NCI-H2029 (cell line): ENCODE measurements around the gene AP3B2.
A peak's percentile ranks its signal among the peaks of the same experiment; 100 is the strongest.
"Not testable (repeated sequence)": the region's sequence is repeated elsewhere in the genome, so short reads cannot be mapped to it uniquely, and the experiment has no call there.

Experiments used
- DNase-seq: peaks from one replicate; lab custom pipeline; 2025; lab: John Stamatoyannopoulos, UW

The AP3B2 gene, protein sequence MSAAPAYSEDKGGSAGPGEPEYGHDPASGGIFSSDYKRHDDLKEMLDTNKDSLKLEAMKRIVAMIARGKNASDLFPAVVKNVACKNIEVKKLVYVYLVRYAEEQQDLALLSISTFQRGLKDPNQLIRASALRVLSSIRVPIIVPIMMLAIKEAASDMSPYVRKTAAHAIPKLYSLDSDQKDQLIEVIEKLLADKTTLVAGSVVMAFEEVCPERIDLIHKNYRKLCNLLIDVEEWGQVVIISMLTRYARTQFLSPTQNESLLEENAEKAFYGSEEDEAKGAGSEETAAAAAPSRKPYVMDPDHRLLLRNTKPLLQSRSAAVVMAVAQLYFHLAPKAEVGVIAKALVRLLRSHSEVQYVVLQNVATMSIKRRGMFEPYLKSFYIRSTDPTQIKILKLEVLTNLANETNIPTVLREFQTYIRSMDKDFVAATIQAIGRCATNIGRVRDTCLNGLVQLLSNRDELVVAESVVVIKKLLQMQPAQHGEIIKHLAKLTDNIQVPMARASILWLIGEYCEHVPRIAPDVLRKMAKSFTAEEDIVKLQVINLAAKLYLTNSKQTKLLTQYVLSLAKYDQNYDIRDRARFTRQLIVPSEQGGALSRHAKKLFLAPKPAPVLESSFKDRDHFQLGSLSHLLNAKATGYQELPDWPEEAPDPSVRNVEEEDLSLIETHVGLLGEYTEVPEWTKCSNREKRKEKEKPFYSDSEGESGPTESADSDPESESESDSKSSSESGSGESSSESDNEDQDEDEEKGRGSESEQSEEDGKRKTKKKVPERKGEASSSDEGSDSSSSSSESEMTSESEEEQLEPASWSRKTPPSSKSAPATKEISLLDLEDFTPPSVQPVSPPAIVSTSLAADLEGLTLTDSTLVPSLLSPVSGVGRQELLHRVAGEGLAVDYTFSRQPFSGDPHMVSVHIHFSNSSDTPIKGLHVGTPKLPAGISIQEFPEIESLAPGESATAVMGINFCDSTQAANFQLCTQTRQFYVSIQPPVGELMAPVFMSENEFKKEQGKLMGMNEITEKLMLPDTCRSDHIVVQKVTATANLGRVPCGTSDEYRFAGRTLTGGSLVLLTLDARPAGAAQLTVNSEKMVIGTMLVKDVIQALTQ

DNA sequence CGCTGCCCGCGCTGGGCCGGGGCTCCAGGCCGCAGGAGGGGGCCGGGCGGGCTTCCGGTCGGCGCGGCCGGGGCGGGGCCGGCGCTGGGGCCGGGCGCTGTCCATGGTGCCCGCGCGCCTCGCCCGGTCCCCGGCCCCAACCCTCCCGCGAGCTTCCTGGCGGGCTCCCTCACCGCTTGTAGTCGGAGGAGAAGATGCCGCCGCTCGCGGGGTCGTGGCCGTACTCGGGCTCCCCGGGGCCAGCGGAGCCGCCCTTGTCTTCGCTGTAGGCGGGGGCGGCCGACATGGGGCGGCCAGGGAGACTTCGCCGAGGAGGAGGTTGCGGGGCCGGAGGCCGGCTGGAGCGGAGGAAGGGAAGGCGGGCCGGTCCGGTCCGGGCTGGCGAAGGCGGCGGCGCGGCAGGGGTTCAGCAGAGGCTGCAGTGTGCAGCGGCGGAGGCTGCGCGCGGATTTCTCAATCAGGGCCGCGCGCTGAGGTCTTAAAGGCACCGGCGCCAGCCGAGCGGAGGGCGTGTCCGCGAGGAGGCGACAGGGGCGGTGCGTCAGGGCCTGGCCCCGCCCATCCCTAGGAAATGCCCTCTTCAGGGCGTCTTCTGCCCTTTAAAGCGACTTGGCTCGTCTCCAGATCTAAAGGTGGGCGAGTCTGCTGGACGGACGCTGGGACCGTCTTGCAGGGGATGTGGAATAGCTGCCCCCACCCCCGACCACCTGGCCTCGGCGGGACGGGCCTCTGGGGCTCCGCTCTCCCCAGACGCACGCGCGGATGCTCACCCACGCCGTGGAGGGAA is at the start of gene AP3B2:
TSS of gene AP3B2 (minus strand) at position 455 of the 787 bp plus-strand sequence. CDS start at position 286, 169 bp downstream.
- peak; percentile 44 for DNase-seq

DNA sequence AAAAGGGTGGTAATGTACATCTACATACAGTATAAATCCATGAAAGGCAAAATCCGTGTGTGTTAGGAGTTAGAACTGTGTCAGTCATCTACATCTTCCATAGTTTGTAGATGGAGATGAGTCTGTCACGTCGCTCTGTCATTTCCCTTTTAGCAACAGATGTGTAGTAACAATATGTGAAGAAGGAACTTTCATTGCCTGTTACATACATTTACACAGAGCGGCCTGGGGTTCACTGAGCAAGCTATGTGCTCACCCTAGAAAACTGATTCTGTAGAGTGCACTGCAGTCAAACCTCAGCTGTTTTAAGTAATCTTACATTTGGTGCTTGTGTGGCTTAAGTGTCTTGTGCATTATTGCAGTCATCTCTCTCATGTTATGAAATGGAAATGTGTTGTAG is 41.6 kb upstream of the AP3B2 start:
- no peak for DNase-seq

DNA sequence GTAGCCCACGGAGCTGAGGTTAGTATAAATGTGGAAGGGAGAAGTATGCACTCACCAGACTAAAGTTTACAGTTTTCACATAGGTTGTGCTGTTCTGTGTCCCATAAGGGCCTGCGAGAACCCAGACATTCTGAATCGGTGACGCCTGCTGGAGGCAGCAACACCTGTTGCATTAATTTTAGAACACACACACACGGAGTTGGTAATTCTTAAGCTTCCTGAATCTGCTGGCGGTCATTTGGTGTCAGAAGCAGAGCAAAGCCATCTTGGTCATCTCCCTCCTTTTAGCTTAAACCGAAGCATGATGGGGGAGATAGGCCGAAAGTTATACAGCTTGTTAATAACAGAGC is 41.1 kb upstream of the AP3B2 start:
- DNase-seq = no peak

DNA sequence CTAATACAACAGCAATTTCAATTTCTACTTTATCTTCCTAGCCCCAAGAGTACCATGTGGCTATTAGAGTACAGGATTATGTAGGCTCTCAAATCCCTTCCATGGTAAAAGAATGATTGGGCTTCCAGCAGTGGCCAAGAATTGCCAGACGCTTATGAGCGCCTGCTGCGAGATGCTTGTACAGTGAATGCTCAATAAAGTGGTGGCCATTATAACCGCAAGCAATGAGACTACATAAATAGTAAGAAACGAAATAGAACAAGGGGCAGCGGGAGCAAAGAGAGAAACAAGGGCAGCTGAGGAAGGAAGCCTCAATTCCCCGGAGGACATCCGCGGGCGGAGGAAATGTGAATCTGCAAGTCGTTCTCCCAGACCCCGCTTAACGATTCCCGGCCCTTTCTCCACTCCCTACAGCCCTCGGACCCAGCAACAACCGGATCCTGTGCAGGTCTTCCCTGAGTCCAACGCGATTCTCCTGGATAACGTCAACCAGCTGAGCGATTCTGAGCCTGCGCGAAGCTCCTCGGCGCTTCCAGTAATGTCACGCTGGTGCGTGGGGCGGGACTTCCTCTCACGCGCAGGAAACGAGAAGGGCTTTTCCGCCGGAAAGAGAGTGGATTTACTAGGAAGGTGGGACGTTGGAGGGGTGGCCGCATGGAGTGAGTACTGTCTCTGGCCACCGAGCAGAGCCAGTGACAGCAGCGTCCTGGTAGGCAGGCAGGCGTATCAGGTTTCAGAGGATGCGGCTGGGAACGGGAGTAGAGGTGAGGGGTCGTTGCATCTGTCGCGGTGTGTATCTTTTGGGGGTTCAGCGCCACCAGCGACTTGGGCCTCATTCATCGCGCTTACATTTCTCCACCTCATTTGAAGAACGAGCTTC is 40.5 kb upstream of the AP3B2 start:
- peak; percentile 85 for DNase-seq

DNA sequence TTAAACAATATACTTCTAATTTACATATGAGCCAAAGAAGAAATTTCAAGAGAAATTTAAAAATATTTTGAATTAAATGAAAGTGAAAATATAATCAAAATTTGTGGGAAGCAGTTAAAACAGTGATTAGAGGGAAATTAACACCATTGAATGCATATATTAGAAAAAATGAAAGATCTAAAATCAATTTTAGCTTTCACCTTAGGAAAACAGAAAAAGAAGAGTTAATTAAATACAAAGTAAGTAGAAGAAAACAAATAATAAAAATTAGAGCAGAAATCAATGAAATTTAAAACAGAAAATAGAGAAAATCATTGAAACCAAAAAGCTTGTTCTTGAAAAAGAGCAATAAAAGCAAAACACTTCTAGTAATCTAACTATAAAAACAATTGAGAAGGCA is 38.6 kb upstream of the AP3B2 start:
- no peak for DNase-seq

DNA sequence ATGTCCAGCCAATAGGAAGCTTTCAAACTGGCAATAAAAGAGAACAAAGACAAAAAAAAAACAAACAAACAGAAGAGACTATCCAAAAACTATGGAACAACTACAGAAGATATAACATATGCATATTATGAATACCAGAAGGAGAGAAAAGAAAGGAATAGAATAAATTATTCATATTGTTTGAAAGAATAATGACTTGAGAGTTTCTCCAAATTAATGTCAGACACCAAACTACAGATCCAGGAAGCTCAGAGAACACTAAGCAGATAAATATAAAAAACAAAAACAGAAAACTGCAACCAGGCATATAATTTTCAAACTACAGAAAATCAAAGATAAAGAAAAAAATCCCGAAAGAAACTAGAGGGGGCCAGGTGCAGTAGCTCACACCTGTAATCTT is 34.1 kb upstream of the AP3B2 start:
- DNase-seq = no peak

DNA sequence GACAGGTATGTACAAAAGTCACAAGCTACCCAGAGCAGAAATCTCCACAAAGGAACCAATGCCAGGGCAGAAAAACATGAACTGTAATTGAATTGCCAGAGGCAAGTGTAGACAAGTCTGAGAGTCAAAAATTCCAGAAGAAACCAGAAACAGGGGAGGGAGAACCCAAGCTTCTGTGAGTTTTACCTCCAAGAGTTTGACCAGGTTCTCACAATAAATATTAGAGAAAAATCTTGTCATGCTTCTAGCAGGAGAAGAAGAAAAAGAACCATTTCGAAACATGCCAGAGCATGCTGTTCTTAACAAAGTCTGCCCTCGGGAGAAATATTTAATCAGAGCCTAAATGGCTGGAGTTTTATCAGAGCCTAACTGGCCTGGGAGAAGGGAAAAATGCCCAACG is 32.5 kb upstream of the AP3B2 start:
- DNase-seq = no peak

DNA sequence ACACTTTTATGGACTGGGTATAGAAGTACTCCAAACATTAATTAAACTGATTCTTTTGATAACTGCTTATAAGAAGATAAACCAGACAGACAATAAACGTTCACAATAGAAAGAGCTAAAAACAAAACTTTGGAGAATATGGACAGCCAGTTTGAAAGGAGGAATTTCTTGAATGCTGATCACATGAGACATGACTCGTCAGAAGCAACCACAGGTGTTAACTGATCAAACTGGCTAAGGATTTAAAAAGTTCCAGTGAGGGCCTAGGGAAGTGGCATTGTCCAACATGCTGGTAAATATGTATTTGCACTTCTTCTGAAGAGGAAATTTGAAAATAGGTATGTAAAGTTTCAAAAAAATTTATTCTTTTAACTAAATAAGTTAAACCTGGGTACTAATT is 29.4 kb upstream of the AP3B2 start:
- DNase-seq = no peak

DNA sequence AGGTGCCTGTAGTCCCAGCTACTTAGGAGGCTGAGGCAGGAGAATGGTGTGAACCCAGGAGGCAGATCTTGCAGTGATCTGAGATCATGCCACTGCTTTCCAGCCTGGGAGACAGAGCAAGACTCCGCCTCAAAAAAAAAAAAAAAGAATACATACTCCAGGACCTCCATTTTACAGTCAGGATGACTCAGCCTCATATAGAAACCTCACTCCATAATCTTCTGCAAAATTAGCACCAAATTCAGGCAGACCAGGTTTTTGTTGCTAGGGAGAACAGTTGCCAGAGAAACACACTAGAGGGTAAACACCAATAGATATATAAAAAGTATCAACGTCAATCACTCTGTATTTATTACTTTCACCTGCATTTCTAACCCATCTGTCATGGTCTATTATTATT is 28.3 kb upstream of the AP3B2 start:
- DNase-seq = no peak

DNA sequence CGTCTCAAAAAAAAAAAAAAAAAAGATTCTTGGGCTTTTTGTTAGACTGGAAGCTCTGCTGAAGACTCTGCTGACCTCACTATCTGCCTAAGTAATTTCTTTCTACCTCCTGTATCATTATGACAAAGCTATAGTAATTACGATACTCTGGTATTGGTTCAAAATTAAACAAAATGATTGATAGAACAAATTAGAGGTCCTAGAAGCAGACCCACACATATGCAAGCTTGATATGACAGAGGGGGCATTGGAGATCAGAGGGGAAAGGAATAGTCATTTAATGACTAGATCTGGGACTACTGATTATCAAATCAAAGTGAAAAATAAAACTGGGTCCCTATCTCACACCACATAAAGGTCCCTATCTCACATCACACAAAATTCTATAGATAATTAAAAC is 21.9 kb upstream of the AP3B2 start:
- no peak for DNase-seq

DNA sequence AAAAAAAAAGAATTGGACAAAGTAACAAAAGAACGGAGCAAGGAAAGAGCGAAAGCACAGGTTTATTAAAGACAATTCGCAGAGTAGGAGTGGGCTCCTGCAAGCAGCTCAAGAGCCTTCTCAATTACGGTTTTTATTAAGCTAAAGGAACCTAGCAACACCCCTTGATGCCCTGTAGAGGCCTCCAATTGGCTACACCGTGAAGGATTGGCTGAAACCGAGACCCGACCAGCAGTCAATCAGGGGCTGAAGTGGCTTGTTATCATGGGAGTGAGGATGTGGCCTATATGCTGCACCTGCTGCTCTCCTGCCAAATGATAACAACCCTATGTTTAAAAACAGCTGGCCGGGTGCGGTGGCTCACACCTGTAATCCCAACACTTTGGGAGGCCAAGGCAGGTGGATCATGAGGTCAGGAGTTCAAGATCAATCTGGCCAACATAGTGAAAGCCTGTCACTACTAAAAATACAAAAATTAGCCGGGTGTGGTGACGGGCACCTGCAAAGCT is 20.4 kb upstream of the AP3B2 start:
- no peak for DNase-seq

DNA sequence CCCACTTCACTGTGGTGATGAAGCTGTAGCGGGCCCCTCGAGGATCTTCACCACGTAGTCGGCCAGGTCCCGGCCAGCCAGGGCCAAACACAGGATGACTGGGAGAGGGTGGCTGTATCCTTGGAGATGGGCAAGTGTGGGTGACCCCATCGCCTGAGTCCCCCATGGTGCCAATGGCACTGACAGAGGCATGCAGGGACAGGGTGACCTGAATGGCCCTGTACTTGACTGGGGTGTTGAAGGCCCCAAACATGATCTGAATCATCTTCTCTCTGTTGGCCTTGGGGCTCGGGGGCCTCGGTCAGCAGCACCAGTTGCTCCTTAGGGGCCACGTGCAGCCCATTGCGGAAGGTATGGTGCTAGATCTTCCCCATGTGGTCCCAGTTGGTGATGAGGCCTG is 17.1 kb upstream of the AP3B2 start:
- DNase-seq = no peak

DNA sequence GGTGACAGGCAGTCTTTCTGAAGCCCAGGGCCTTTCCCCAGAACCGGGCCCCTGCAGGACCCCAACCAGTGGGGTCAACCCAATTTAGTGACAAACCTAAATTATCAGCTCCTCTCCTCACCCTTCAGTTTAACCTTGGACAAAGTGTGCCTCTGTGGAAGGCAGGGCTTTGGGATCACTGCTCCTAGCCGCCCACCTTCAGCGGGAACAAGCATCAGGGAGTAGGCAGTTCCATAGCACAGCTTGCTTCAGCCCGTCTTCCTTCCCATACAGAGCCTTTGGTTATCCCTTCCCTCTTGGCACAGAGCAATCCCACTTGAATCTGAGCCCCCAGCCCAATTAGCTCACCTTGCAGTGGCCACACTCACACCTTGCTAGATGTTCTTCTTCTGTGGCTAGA is 5.3 kb upstream of the AP3B2 start:
- no peak for DNase-seq

DNA sequence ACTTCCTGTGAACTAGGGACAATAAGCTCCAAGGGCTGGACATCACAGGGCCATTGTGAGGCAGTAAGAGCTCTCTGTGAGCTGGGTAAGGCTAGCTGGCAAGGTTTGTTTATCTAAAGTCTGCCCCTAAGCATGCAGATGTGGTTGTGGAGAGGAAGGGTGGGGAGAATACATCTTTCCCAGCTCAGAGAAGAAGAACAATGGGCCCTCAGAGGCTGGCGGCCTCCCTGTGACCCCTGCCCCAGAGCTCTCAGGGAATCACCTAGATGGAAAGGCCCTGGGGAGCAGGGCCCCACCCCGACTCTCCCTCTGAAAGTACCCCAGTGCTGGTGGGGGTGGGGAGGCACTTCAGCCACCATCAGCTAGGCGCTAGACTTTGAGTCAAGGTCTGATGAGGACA is 4.3 kb upstream of the AP3B2 start:
- DNase-seq = no peak

DNA sequence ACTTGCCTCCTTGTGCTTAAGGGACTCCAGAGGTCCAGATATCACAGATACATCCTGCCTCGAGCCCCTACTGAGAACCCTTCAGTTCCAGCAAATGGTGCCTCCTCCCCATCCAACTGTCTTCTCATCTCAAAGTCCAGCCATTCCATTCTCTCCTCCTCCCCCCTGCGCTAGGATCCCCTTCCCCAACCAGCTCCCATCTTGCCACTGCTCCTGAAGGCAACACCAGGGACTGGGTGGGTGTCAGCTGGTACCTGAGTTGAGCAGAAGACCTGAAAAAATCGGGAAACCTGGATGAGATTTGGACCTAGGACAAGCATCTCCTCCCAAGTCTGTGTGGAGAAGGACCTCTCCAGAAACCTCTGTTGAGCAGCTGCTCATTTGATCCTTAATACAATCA is 2.4 kb upstream of the AP3B2 start:
- DNase-seq = no peak

DNA sequence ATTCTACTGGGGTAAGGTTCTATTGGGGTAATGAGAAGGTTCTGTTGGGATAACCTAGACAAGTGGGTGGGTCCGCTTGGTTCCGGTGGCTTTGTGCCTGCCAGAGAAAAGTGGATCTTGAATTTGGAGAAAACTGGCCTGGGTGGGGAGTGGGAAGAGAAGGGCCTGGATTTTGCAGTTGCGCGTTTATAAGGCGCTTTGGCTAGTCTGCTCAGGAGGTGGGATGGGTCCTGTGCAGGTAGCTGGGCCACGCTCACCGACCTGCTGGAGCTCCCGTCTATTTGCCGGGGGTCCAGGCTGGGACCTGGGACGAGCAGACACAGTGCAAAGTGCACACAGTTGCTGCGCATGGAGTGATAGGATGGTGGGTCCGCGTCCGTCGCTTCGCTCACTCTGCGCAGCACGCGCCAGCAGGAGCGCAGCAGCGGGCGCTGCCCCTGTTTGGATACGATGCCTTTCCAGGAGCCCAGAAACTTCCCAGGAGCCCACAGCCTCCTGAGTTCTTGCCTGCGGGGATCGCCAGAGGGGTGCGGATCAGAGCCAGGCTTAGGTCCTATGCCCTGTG is 1.3 kb upstream of the AP3B2 start:
- DNase-seq = no peak

DNA sequence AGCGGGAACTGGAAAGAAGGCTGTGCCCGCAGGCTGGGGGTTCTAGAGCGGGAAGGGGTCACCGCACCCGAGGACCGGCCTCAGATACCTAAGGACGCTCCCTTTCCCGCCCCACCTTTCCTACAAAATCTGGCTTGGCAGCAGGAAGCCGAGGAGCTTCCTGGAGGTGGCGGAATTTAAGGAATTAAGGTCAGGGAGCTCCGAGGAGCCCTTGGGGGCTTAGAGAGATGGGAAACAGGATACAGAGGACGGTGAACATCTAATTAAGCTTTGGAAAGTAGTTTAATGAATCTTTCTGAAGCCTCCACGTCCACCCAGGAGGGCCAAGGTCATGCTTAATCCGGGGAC is 507 bp upstream of the AP3B2 start:
- no peak for DNase-seq

DNA sequence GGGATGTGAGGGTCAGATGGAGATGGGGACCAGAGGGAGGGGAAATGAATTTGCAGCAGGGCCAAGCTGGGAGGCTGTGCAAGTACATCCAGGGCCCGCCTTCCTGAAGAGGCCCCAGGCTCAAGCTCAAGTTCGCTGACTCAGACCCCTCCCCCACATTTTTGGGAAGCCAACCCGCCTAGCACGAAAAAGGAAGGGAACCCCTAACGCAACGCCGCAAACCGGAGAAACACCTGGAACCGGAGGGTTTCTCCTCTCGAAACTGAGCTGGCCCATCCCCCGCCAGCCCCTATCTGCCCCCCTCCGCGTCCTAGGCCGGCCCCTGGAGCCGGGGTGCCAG is 624 bp downstream of the AP3B2 start:
- DNase-seq = no peak

DNA sequence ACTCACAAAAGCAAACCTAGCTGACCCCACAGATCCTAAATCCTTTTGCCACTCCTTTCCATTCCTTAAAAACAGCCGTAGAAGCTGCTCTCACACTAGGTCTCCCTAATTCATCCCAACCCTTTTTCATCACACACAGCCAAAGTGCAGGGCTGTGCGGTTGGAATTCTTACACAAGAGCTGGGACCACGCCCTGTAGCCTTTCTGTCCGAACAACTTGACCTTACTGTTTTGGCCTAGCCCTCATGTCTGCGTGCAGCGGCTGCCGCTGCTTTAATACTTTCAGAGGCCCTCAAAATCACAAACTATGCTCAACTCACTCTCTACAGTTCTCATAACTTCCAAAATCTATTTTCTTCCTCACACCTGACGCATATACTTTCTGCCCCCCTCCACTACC is 3.8 kb downstream of the AP3B2 start:
- not testable (repeated sequence) for DNase-seq

DNA sequence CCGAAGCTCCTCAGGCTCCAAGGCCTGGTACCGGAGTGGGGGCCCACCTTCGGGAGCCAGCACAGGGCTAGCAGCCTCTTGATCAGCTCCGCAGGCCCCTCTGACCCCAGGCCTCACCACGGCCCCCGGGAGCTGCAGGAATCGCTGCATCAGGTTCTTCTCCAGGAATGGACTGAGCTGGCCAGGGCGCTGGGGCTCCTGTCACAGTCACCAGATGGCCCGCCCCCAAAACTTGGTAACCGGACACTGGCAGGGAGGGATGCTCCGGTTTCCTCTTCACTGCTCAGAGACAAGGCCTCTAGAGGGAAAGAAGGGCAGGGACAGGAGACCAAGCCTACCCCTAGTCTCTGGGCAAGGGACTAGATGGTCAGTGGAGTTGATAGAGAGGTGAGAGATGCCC is 9.9 kb downstream of the AP3B2 start:
- DNase-seq = no peak
